Astrocyte of the hippocampus (primary cell): ENCODE data around the gene HSF2BP.
A peak's percentile ranks its signal among the peaks of the same experiment; 100 is the strongest.
"Not testable (repeated sequence)": the region's sequence is repeated elsewhere in the genome, so short reads cannot be mapped to it uniquely, and the experiment has no call there.

Experiments used
- DNase-seq: peaks from one replicate; pipeline ENCODE4 v3.0.0; 2011; ENCODE audit warnings: low read depth, low spot score

HSF2BP gene

DNA sequence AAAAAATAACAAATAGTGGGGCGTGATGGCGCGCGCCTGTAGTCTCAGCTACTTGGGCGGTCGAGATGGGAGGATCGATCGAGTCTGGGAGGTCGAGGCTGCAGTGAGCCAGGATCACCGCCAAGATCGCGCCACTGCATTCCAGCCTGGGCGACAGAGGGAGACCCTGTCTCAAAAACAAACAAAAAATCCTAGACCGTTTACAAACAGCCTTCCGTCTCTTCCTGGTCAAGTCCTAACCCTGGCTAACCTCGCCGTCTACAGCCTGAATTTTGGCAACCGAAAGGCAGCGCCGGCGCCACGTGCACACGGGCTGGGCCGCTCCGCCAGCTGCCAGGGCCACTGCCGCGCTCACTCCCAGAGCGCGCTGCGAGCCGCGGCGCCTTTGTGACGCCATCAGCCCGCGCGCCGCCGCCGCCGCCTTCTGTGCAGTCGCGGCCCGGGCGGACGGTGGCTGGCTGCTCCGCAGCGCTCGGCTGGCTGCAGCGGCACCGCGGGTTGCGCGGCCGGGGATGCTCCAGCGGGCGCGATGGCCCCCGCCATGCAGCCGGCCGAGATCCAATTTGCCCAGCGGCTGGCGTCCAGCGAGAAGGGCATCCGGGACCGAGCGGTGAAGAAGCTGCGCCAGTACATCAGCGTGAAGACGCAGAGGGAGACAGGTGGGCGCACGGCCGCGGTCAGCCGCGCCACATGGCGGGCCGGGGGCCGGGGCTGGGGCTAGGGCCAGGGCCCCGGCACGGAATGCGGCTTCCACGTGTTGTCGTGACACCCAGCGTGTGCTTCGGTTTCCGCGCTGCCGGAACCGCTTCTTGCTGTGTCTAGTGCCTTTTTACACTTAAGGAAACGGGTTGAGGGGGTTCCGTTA lies at the start of gene HSF2BP, which contains the start of gene RRP1B:
TSS of gene HSF2BP (minus strand) at position 353 of the 865 bp plus-strand sequence. CDS start 1,392 bp downstream, outside the sequence.
TSS of gene RRP1B (plus strand) at position 425 of the 865 bp plus-strand sequence. CDS start at position 530, 105 bp downstream.
- DNase-seq: peak; percentile 96

DNA sequence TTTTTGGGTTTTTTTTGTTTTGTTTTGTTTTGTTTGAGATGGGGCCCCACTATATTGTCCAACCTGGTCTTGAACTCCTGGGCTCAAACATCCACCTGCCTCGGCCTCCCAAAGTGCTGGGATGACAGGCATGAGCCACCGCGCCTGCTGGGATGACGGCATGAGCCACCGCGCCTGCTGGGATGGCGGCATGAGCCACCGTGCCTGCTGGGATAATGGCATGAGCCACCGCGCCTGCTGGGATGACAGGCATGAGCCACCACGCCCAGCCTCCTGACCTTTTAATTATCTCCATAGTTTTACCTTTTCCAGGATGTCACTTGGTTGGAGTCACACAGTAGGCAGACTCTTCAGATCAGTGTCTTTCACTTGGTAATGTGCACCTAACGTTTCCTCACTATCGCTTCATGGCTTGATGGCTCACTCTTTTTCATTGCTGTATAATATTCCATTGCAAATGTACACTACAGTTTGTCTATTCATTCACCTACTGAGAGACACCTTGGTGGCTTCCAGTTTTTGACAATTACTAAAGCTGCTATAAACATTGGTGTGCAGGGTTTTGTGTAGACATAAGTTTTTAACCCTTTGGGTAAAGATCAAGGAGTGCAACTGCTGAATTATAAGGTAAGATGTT lies 49.6 kb upstream of the HSF2BP start:
- no peak for DNase-seq

DNA sequence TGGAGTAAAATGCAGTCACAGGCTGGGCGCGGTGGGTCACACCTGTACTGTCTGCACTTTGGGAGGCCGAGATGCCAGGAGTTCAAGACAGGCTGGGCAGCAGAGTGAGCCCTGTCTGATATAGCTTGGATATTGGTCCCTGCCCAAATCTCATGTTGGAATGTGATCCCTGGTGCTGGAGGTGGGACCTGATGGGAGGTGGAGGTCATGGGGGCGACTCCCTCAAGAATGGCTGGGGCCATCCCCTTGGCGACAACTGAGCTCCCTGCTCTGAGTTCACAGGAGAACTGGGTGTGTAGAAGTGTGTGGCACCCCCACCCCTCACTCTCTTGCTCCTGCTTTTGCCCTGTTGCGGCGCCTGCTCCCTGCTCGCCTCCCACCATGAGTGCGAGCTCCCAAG lies 48.2 kb upstream of the HSF2BP start:
- DNase-seq: no peak

DNA sequence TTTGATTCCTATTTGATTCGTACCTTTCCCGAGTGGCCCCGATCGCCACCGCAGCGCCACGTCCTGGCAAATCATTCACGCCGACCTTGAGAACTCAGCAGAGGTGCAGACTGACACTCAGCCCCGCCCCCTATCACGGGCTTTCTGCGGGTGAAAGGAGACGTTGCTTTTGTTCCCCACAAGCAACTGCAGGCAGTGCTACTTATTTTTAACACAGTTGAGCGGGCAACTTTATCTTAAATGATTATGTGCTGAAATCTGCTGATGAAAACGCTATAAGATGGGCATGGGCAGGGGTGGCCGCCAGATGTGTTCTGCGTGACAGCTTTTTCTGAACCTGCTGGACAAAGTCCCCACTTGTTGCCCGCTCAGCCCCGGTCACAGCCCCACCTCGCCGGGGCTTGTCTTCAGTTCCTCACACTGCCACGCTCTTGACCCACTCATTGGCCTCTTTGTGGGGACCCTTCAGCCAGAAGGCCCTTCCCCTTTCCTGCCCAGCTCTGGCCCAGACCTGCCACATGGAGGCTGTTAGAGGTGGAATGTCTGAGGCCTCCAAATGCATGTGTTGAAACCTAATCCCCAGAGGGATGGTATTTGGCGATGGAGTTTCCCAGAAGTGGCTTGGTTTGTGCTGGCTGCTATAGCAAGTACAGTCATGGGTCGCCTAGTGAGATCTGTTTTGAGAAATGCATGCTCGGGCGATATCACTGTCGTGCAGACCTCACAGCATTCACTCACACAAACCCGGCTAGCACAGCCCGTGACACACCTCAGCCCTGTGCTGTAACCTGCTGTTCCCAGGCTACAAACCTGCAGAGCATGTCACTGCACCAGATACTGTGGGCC lies 44.0 kb upstream of the HSF2BP start:
- peak; percentile 50 for DNase-seq

DNA sequence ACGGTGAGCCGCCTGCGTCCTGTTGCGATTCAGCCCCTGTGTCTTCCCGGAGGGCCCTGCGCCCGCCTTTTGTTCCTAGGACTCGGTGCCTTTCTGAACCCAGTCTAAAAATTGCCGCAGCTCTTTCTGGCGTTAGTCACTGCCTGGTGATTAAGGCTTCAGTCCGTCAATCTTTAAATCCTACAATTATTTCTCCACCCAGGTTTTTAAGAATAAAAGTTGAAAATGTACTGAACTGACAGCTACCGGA lies 43.4 kb upstream of the HSF2BP start:
- peak; percentile 49 for DNase-seq

DNA sequence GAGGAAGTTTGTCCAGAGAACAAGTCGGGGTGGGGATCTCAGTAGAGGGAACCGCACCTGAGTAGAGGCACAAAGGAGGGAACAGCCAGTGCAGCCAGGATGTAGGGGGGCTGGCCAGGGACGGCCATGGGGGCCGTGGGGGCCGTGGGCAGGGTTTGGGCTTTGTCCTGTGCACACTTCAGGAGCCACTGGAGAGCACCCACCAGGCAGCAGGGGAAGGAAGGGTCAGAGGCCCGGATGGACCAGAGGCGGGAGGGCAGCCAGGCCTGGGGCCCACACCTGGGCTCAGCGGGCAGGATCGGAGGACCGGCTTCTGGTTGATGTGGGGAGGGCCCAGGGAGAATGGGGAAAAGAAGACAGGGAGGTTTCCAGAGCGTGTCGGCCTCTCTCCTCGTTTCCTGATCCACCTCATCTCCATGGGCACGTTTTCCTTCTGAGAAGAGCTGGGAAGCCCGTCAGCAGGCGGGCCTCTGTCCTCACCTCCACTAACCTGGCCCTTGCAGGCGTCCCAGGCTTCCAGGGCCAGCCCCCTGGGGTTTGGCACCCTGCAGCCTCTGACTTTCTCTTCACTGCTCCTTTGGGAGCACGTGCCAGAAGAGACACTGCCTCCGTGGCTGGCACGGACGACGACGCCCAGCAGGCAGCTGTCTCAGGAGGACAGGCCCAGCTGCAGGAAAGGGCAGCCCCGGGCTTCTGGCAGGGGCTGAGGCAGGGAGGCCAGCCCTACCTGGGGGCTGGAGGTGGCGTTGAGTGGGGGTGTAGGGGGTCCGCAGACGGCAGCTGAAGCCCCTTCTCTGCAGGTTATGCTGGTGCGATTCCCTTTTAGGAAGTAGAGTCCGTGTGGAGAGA lies 42.9 kb upstream of the HSF2BP start:
- DNase-seq: no peak

DNA sequence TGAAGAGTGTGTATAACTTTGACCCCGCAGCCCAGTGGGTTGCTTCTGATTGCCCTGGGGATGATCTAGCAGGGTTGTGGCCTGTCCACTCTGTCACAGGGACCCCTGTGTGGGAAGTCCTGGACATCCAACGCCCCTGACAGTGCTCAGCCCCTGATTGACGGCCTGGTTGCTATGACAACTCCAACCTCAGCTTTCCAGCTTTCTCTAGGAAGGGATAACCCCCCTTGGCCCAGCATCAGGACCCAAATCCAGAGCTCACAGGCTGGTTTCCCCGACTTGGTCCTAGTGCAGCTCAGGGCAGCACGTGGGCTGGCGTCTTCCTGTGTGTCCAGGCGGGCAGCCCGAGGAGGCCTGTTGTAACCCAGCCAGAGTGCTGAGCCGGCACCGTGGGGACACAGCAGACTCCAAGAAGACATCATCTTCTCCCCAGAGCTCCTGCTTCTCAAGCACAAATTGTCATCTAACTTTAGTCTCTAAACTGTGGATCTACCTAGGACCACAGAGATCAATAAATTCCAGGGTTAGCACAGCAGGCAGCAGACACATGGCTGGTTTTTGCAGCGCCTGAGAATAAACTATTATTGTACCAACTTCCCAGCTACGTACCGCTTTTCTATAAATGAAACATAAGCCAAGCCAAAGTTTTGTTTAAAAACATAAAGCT lies 40.8 kb upstream of the HSF2BP start:
- no peak for DNase-seq

DNA sequence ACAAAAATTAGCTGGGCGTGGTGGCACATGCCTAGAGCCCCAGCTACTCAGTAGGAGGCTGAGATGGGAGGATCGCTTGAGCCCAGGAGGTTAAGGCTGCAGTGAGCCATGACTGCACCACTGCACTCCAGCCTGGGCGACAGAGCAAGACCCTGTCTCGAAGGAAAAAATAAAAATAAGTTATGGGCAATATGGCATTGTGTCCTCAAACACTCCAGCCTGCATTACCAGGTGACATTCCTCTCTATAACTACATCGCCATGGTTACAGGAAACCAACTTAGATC lies 40.1 kb upstream of the HSF2BP start:
- DNase-seq: not testable (repeated sequence)

DNA sequence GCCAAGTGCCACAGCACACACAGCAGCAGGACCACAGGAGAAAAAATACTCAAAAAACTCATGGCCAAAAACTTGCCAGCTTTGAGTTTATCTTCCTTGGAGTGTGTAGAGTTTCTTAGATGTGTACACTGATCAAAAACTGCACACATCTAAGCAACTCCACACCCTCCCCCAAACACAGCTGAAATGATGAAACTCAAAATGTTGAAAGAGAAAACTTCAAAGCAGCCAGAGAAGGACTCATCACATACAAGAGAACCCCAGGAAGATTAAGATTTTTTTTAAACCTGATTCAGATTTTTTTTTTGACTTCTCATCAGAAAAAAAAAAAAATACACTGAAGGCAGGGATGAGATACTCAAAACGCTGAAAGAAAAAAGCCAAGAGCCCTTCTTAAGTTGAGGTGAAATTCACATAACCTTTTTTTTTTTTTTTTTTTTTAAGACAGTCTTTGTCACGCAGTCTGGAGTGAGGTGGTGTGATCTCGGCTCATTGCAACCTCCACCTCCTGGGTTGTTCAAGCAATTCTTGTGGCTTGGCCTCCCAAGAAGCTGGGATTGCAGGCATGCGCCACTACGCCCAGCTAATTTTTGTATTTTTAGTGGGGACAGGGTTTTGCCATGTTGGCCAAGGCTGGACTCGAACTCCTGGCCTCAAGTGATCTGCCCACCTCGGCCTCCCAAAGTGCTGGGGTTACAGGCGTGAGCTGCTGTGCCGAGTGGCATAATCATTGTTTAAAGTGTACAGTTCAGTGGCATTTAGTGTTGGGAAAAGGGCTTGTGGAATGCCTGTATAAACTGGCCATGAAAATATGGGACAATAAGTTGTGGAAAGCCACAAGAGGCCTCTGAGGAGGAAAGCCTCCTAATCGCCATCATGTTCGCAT lies 38.7 kb upstream of the HSF2BP start:
- peak; percentile 55 for DNase-seq

DNA sequence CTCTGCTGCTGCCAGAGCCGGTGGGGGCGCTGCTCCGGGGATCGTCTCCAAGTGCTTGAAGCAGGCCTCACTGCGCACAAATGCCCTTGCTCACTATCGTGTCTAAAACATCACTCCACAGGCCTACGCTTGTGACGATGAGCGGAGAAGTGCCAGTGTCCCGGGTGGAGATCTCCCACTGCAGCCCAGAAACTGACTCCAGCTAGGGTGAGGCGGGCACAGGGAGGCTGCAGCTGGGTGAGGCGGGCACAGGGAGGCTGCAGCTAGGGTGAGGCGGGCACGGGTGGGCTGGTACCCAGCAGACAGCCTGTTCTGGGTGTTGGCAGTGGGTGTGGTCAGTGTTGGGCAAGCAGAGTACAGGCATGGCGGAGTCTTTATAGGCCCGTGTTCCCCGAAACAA lies 36.9 kb upstream of the HSF2BP start:
- DNase-seq: no peak

DNA sequence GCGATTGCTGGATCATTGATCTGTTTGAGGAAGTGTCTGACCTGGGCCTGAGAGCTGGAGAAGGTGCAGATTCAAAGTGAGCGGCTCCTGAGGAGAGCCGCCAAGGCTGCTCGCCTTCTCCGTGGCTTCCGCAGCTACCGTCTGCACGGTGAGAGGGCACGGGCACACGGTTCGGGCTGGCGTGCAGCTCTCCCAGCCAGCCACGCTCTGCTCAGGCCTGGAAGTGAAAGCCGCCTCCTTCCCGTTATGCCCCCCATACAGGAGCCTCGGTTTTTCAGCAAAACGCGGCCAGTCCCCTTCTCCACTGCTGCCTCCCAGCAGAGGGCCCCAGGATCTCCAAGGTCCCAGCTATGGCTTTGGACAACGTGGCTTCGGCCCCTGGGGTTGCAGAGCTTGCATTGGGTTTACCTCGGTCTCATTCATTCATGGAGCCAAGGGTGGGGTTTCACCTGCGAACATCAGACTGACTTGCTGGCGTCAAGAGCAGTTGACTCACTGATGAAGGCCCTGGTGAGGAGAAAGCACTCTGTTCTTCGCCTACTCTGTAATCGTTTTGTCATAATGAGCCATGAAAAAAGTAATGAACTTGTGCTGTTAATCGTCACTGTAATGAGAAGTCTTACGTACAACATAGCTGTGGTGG lies 35.3 kb upstream of the HSF2BP start:
- DNase-seq: no peak

DNA sequence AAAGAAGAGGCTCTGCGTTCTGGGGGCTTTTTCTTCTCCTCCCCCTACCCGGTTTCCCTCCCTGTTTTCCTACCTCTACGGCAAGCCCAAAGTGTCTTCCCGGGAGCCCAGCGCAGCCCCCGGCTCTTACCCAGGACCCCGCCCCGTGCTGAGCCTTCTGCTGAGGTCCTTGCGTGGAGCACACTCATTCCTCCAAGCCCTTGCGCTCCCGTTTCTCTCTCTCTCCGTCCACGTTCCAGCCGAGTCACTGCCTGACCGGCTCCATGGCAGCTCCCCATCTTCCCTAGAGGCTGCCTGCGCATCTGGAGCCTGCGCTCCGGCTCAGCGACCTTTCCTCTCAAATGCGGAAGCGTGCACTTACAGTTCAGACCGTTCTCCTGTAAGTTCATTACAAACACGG lies 34.7 kb upstream of the HSF2BP start:
- DNase-seq: no peak

DNA sequence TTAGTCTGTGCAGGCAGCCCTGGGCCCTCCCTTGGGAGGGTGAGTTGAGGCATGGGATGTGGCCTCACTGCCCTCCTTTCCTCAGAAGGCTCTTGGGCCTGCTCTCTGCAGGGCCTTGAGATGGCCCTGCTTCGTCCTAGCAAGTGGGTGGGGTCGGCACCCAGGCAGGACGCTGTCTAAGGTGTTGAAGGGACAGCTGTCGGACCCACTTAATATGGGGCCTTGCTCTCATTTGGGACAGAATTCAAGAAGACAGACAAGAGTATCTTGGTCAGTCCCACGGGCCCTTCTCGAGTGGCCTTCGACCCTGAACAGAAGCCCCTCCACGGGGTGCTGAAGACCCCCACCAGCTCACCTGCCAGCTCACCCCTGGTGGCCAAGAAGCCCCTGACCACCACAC lies 33.7 kb upstream of the HSF2BP start:
- no peak for DNase-seq

DNA sequence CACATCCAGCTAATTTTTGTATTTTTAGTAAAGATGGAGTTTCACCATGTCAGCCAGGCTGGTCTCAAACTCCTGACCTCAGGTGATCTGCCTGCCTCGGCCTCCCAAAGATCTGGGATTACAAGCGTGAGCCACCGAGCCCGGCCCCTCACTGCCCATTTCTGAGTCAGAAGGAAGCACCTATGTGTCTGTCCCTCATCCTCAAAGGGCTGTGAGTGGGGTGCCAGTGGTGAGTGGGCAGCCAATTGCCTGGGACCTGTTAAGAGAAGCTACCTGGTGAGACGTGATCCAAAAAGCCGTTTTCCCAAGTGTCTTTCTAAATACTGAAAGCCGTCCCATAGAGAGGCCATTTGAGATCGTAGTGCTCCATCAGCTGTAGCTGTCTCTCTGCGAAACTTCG lies 32.5 kb upstream of the HSF2BP start:
- DNase-seq: no peak

DNA sequence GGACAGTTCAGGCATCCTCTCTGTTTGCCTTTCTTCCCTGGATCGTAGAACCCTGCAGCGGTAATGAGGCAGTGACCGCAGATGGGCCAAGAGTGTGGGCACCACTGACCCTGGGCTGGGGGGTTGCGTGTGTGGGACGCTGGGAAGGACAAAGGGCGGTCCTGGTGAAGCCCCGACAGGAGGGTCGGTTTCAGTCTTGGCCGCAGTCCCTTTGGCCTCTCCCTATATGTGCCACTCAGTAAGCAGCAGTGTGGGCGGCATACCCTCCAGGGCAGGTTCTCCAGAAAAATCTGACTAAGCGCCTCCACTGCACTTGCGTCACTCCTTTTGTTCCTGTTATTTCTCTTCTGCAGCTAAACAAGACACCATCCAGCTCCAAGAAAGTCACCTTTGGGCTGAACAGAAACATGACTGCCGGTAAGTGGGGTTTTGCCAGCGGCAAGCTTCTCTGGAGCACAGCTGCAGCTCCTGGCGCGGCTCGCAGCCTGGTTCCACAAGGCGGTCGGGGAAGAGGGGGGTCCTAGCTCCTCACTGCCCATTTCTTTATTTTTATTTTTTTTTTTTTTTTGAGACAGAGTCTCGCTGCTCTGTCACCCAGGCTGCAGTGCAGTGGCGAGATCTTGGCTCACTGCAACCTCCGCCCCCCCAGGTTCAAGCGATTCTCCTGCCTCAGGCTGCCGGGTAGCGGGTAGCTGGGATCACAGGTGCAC lies 32.0 kb upstream of the HSF2BP start:
- no peak for DNase-seq

DNA sequence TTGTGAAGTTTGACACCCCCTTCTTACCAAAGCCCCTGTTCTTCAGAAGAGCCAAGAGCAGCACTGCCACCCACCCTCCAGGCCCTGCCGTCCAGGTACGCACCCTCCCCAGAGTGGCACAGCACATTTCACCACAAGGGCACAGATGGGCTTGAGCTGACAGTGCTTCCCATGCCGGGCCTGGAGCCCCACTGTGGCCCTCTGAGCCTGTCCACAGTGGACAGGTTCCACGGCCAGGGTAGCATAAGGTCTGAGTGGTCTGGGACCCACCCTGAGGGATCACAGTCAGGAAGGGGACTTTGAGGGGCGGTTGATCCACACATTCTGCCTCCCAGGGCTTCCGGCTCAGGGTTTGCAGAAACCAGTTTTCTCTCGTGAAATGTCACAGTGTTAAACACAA lies 31.1 kb upstream of the HSF2BP start:
- no peak for DNase-seq

DNA sequence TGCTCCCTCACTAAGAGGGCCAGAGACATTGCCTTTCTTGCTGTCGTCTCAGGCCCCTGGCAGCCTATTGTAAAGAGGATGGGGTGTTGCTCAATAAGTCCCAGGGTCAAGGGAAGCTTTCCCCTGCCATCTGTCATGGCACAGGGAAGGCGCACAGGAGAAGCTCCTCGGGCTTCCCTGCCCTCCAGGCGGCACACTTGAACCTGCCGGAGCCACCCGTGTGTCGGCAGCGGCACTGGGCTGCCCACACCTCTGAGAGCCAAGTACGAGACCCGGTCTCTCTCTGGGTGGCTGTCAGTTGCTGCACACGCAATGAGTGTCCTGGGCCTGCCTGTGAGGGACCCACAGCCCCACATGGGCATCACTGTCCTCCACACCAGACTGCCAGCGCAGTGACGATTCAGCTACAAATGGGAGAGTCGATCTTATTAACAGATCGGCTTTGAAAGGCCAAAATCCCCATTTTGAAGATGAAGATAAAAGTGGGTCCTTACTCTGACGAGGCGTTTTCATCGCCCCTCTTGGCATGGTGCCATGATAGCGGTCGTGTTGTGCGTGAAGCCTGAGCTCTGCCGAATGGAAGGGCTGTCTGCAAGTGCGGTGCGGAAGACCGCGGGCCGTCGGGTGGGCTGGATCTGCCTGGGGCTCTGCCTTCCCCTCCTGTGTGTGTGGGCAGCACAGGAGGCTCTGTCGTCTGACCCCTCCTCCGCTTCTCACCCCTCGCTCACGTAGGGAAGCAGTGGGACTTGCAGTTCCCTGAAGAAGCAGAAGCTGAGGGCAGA lies 30.5 kb upstream of the HSF2BP start:
- DNase-seq: no peak

DNA sequence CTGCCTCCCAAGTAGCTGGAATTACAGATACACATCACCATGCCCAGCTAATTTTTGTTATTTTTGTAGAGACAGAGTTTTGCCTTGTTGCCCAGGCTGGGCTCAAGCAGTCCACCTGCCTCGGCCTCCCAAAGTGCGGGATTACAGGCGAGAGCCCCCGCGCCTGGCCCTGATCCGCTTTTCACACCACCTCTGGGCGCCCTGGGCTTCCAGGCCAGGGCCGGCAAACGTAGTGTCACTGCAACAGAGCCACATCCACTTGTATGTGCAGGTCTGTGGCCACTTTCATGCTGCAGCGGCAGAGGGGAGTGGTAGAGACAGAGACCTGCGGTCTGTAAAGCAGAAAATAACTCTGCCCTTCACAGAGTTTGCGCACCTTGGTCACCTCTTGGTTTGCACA lies 29.6 kb upstream of the HSF2BP start:
- DNase-seq: no peak
